HepG2 (cell line): ENCODE results near the gene DUS1L. TPM values are rescaled to one million over a fixed set of nuclear protein-coding genes. Genes with fewer than 3 reads are reported as not detected.

Experiments
- CHD4 ChIP-seq: fragments of 200-600 bp; sonication (generic); IDR thresholded peaks from 2 replicates; pipeline ENCODE4 v1.7.0; 2017; ENCODE audit warnings: mild to moderate bottlenecking, low read length, borderline replicate concordance
- CTCF ChIP-seq: sonication (generic); formaldehyde crosslinking; IDR thresholded peaks from 2 replicates; pipeline ENCODE4 v1.5.0; 2020; ENCODE audit warnings: mild to moderate bottlenecking, missing genetic modification reagents, moderate library complexity
- FOXK1 ChIP-seq: sonication (generic); formaldehyde crosslinking; IDR thresholded peaks from 2 replicates; pipeline ENCODE4 v1.4.0; 2020; ENCODE audit warnings: low read depth, missing genetic modification reagents, borderline replicate concordance
- GPBP1L1 ChIP-seq: sonication (generic); formaldehyde crosslinking; IDR thresholded peaks from 2 replicates; pipeline ENCODE4 v1.5.0; 2020; ENCODE audit warnings: mild to moderate bottlenecking, missing genetic modification reagents
- KDM3A ChIP-seq: IDR thresholded peaks from 2 replicates; pipeline ENCODE4 v1.6.1; 2018; ENCODE audit warnings: low read depth, missing compliant biosample characterization
- PCBP1 ChIP-seq: fragments of 200-400 bp; formaldehyde crosslinking; IDR thresholded peaks from 2 replicates; pipeline ENCODE4 v1.6.1; 2017; ENCODE audit warnings: mild to moderate bottlenecking, low read depth, low read length, borderline replicate concordance
- POLR2G ChIP-seq: fragments of 200-400 bp; formaldehyde crosslinking; IDR thresholded peaks from 2 replicates; pipeline ENCODE4 v1.6.1; 2018; ENCODE audit warnings: mild to moderate bottlenecking, low read depth, low read length, moderate library complexity
- PRDM15 ChIP-seq: sonication (generic); formaldehyde crosslinking; IDR thresholded peaks from 2 replicates; pipeline ENCODE4 v1.4.0; 2020; ENCODE audit warnings: missing genetic modification reagents
- ZBTB1 ChIP-seq: sonication (generic); formaldehyde crosslinking; IDR thresholded peaks from 2 replicates; pipeline ENCODE4 v1.4.0; 2020; ENCODE audit warnings: missing genetic modification reagents, borderline replicate concordance
- ZBTB25 ChIP-seq: IDR thresholded peaks from 2 replicates; pipeline ENCODE4 v1.6.1; 2018; ENCODE audit warnings: missing genetic modification reagents
- ZNF224 ChIP-seq: sonication (generic); formaldehyde crosslinking; IDR thresholded peaks from 2 replicates; pipeline ENCODE4 v1.5.0; 2020; ENCODE audit warnings: mild to moderate bottlenecking, missing genetic modification reagents
- ZNF572 ChIP-seq: sonication (generic); formaldehyde crosslinking; IDR thresholded peaks from 2 replicates; pipeline ENCODE4 v1.5.1; 2020; ENCODE audit warnings: mild to moderate bottlenecking, missing genetic modification reagents
- ZNF775 ChIP-seq: sonication (generic); formaldehyde crosslinking; IDR thresholded peaks from 2 replicates; pipeline ENCODE4 v1.4.0; 2020; ENCODE audit warnings: missing genetic modification reagents, mild to moderate bottlenecking, moderate library complexity, borderline replicate concordance
- polyA plus RNA-seq, 8 experiments: library from polyadenylated mRNA; depleted of rRNA in 3 of 8; stranded (reverse) in 7 of 8; unstranded in 1 of 8; fragments of >200 nt; fragmentation: Illumina TruSeq in 4 of 8; extraction: Trizol in 4 of 8; gene quantifications; 2 replicates each; pipeline versions ENCODE4 v1.2.1 to v1.2.3, GENCODE V29; 2011 to 2016; ENCODE audit warnings: low read depth in 4 of 8, missing spikeins in 1 of 8, mixed read lengths in 1 of 8; ENCODE audit not compliant: insufficient read depth in 1 of 8
- total RNA-seq, 5 experiments: library from RNA; depleted of rRNA; stranded (reverse); fragments of >200 nt; fragmentation: Illumina TruSeq; extraction: Trizol; gene quantifications; 2 replicates each; pipeline ENCODE4 v1.2.3, GENCODE V29; 2016; ENCODE audit warnings: low read depth in 1 of 5
- TF ChIP-seq, protein P1 (sequence below): sonication (generic); formaldehyde crosslinking; IDR thresholded peaks from 2 replicates; pipeline ENCODE4 v1.8.1; 2023; ENCODE audit warnings: mild to moderate bottlenecking, missing genetic modification reagents
- TF ChIP-seq, protein P2 (sequence below): IDR thresholded peaks from 2 replicates; pipeline ENCODE4 v1.6.1; 2018; ENCODE audit warnings: missing genetic modification reagents, mild to moderate bottlenecking, missing compliant biosample characterization
- TF ChIP-seq, protein P3 (sequence below): IDR thresholded peaks from 2 replicates; pipeline ENCODE4 v1.6.1; 2016

Gene DUS1L
- total and polyA plus RNA-seq, 2 of the 13 experiments (the other 11 are each of a cell fraction or from before 2014, with no cell fraction given), result 81.0 to 109 TPM

GRCh38 chr17:82065638-82066303 is at the start of gene DUS1L (continued):
- TF ChIP-seq CTCF (CRISPR knock-in tag) (peak; percentile 42), PRDM15 (CRISPR knock-in tag) (no peak), ZBTB1 (CRISPR knock-in tag) (0 out of 2 replicates have a peak, but pooled peaks have one; percentile 39), CHD4 (0 out of 2 replicates have a peak, but pooled peaks have one; percentile 46), PCBP1 (peak; percentile 83; the same call in 1 of the 2 replicates), GPBP1L1 (CRISPR knock-in tag) (no peak), ZNF775 (CRISPR knock-in tag) (no peak), KDM3A (CRISPR knock-in tag) (peak; percentile 97), ZNF572 (CRISPR knock-in tag) (peak; percentile 22; the same call in 1 of the 2 replicates), POLR2G (peak; percentile 55; the same call in 1 of the 2 replicates), ZBTB25 (CRISPR knock-in tag) (peak; percentile 99), ZNF224 (no peak; the same call in 1 of the 2 replicates), FOXK1 (CRISPR knock-in tag) (peak; percentile 72; the same call in 1 of the 2 replicates)
- TF ChIP-seq, protein P1, sequence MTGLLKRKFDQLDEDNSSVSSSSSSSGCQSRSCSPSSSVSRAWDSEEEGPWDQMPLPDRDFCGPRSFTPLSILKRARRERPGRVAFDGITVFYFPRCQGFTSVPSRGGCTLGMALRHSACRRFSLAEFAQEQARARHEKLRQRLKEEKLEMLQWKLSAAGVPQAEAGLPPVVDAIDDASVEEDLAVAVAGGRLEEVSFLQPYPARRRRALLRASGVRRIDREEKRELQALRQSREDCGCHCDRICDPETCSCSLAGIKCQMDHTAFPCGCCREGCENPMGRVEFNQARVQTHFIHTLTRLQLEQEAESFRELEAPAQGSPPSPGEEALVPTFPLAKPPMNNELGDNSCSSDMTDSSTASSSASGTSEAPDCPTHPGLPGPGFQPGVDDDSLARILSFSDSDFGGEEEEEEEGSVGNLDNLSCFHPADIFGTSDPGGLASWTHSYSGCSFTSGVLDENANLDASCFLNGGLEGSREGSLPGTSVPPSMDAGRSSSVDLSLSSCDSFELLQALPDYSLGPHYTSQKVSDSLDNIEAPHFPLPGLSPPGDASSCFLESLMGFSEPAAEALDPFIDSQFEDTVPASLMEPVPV (CRISPR knock-in tag), result peak; percentile 88; the same call in 1 of the 2 replicates
- TF ChIP-seq, protein P2, sequence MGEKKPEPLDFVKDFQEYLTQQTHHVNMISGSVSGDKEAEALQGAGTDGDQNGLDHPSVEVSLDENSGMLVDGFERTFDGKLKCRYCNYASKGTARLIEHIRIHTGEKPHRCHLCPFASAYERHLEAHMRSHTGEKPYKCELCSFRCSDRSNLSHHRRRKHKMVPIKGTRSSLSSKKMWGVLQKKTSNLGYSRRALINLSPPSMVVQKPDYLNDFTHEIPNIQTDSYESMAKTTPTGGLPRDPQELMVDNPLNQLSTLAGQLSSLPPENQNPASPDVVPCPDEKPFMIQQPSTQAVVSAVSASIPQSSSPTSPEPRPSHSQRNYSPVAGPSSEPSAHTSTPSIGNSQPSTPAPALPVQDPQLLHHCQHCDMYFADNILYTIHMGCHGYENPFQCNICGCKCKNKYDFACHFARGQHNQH, result peak; percentile 95; the same call in 1 of the 2 replicates
- TF ChIP-seq, protein P3, sequence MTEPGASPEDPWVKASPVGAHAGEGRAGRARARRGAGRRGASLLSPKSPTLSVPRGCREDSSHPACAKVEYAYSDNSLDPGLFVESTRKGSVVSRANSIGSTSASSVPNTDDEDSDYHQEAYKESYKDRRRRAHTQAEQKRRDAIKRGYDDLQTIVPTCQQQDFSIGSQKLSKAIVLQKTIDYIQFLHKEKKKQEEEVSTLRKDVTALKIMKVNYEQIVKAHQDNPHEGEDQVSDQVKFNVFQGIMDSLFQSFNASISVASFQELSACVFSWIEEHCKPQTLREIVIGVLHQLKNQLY (CRISPR knock-in tag), result 0 out of 2 replicates have a peak, but pooled peaks have one; percentile 59
